Pancreas (tissue), 10 donors: ENCODE data around the gene C1QTNF9B. TPM values are rescaled to one million over a fixed set of nuclear protein-coding genes. Genes with fewer than 3 reads are reported as not detected.

Source experiments
- ATAC-seq, 4 donors: fragments of 200-7000 bp; cut with Tn5 transposase; one replicate each; pipeline versions ENCODE4 v1.8.0 to v1.9.1; 2020; ENCODE audit warnings: mild to moderate bottlenecking in 4 of 4, moderate library complexity in 4 of 4
- DNase-seq, 6 donors: peaks; one replicate each; pipeline ENCODE4 v3.0.0-alpha.2; 2020
- FAIRE-seq: peaks from 2 replicates; lab custom pipeline; 2012; peaks lifted over from hg19 to GRCh38; lab: Jason Lieb, UNC
- H3K27ac ChIP-seq, 4 donors: fragments of 200-600 bp; sonication (generic); 1 replicate in 3 of 4; 2 replicates in 1 of 4; pipeline versions ENCODE4 v1.5.0 to v1.8.0; 2020
- H3K27me3 ChIP-seq, 4 donors: fragments of 200-600 bp; one replicate each; pipeline ENCODE4 v1.8.0; 2021
- H3K36me3 ChIP-seq, 3 donors: fragments of 200-600 bp; sonication (generic) in 1 of 3; one replicate each; pipeline versions ENCODE4 v1.5.0 to v1.8.0; 2020 to 2021
- H3K4me1 ChIP-seq, 3 donors: fragments of 200-600 bp; one replicate each; pipeline ENCODE4 v1.8.0; 2021
- H3K4me3 ChIP-seq, 4 donors: fragments of 200-600 bp; sonication (generic) in 2 of 4; one replicate each; pipeline versions ENCODE4 v1.5.0 to v1.8.0; 2020 to 2021
- H3K9me3 ChIP-seq, 4 donors: fragments of 200-600 bp; one replicate each; pipeline ENCODE4 v1.8.0; 2021
- WGBS, 2 donors: extraction: QIAGEN DNeasy Blood & Tissue Kit; methylation state at CpG; one replicate each; pipeline ENCODE4 v1.1.7; 2013; 5-methylcytosine and 5-hydroxymethylcytosine counted together
- intact Hi-C, 3 donors: fragments of 100-400 bp; cut with DNase I; formaldehyde crosslinking; loops; one replicate each; pipeline versions ENCODE4 v1.11.1 to v1.14.2; 2022
- polyA plus RNA-seq, 2 donors: library from polyadenylated mRNA; stranded (reverse); fragments of 200-250 nt; gene quantifications; one replicate each; pipeline ENCODE4 v1.2.3, GENCODE V29; 2013
- total RNA-seq, 6 donors: library from RNA; stranded (reverse); fragmentation: NEBNext Ultra II Directional in 4 of 6; extraction: Animal tissue kit (Norgen Biotek cat#: 25700) in 4 of 6; gene quantifications; one replicate each; pipeline versions ENCODE4 v1.2.1 to v1.2.4, GENCODE V29; 2021 to 2023
- TF ChIP-seq, protein P1 (sequence below), 4 donors: fragments of 200-600 bp; sonication (generic) in 3 of 4; IDR thresholded peaks; one replicate each; pipeline versions ENCODE4 v1.5.0 to v1.8.0; 2021; ENCODE audit warnings: antibody characterized with exemption in 4 of 4
- donor health status: healthy with polysubstance abuse.
- donor health status: DM: no; HTN: no; CAD: no; lungs with moderate emphysema.
- donor health status: DM: no; HTN: no; CAD: no.
- donor health status: control.
- donor health status: control.
- donor health status: Bipolar disorder and iron deficiency.
- donor health status: DM: yes; HTN: yes; CAD: no.
- donor health status: DM: no; HTN: no; CAD: no.
- donor health status: DM: no; HTN: no; CAD: no.
- donor health status: DM: yes; HTN: yes; CAD: no.

C1QTNF9B gene
- total and polyA plus RNA-seq, 8 donors = 0.12 to 0.20 TPM; not detected in 6

DNA sequence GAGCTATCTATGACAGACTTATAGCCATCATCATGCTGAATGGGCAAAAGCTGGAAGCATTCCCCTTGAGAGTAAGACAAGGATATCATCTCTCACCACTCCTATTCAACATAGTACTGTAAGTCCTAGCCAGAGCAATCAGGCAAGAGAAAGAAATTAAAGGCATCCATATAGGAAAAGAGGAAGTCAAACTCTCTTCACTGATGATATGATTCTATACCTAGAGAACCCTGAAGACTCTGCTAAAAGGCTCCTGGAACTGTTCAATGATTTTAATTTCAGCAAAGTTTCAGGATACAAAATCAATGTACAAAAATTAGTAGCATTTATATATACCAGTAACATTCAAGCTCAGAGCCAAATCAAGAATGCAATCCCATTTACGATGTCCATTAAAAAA, 21.7 kb upstream of the C1QTNF9B start:
- Histone ChIP-seq H3K36me3 (no peaks in the 10 kb centered on the region), H3K4me3 (no peak overlapping the region), H3K4me1 (no peaks in the 10 kb centered on the region), H3K9me3 (no peaks in the 10 kb centered on the region), H3K27me3 (no peaks in the 10 kb centered on the region), H3K27ac (no peak overlapping the region)
- TF ChIP-seq, protein P1, sequence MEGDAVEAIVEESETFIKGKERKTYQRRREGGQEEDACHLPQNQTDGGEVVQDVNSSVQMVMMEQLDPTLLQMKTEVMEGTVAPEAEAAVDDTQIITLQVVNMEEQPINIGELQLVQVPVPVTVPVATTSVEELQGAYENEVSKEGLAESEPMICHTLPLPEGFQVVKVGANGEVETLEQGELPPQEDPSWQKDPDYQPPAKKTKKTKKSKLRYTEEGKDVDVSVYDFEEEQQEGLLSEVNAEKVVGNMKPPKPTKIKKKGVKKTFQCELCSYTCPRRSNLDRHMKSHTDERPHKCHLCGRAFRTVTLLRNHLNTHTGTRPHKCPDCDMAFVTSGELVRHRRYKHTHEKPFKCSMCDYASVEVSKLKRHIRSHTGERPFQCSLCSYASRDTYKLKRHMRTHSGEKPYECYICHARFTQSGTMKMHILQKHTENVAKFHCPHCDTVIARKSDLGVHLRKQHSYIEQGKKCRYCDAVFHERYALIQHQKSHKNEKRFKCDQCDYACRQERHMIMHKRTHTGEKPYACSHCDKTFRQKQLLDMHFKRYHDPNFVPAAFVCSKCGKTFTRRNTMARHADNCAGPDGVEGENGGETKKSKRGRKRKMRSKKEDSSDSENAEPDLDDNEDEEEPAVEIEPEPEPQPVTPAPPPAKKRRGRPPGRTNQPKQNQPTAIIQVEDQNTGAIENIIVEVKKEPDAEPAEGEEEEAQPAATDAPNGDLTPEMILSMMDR (IDR thresholded peaks at IDR 0.05) = no peak
- intact Hi-C loops = no loop called here
- no peak for DNase-seq
- WGBS, 2 donors = 78 to 88% methylated on average over 1 of the region's 1 CpG
- FAIRE-seq = no peak
- ATAC-seq = no peak

DNA sequence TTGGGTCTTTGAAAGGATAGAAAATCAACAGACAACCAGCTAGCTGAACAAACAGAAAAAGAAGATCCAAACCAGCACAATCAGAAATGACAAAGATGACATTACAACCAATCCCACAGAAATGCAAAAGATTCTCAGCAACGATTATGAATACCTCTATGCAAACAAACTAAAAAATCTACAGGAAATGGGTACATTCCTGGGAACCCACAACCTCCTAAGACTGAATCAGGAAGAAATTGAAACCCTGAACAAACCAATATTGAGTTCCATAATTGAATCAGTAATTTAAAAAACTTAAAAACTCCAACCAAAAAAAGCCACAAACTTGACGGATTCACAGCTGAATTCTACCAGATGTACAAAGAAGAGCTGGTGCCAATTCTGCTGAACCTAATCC, 20.9 kb upstream of the C1QTNF9B start:
- Histone ChIP-seq H3K36me3 (no peaks in the 10 kb centered on the region), H3K27ac (no peak overlapping the region), H3K27me3 (peaks cover 0 to 4% (median under 1%) of the 10 kb centered on the region in 4 donors), H3K4me1 (no peaks in the 10 kb centered on the region), H3K4me3 (no peak overlapping the region), H3K9me3 (no peaks in the 10 kb centered on the region)
- intact Hi-C loops = no loop called here
- DNase-seq = no peak
- 56 to 64% methylated on average over 2 of the region's 2 CpGs for WGBS, 2 donors
- TF ChIP-seq, protein P1 (IDR thresholded peaks at IDR 0.05) = no peak
- no peak for ATAC-seq
- no peak for FAIRE-seq

DNA sequence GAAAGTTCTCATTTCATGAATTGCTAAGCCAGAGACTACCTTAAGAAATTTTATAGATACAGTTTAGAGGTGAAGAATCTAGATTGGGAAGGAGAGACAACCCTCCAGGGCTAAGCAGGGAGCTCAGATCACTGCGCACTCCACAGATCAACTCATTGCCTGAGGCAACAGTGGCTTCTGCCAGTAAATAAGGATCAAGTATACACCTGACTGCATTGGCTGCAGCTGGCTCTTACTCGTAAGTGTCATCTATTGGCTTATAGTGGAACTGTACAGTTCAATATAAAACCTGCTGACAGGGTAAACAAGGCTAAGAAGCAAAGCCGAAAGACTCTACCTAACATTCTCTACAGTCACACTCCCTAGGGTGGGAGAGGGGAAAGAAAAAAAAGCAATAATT, 18.0 kb upstream of the C1QTNF9B start:
- no peak for DNase-seq
- Histone ChIP-seq H3K9me3 (no peaks in the 10 kb centered on the region), H3K27me3 (peaks cover 0 to 8% (median 2%) of the 10 kb centered on the region in 4 donors), H3K4me1 (no peaks in the 10 kb centered on the region), H3K4me3 (no peak overlapping the region), H3K27ac (no peak overlapping the region), H3K36me3 (no peaks in the 10 kb centered on the region)
- intact Hi-C loops = no loop called here
- no peak for FAIRE-seq
- WGBS, 2 donors = 62 to 87% methylated on average over 3 of the region's 3 CpGs
- ATAC-seq = peak in 1 of 4 donors; percentile 64
- TF ChIP-seq, protein P1 (IDR thresholded peaks at IDR 0.05) = no peak

DNA sequence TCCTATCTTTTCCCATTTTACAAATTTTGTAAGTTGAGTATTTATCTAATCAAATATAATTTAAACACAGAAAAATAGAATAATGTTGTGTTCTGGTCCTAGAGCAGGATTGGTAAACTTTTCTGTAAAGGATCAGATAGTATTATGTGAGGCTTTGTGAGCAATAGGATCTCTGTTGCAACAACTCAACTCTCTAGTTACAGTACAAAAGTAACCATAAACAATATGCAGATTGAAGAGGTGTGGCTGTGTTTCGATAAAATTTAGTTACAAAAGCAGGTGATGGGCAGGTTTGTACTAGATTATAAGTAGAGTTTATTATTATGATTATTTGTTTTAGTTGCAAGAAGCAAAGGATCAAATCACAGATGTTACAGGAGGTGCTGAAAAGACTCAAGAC, 15.2 kb upstream of the C1QTNF9B start:
- Histone ChIP-seq H3K4me3 (no peak overlapping the region), H3K27me3 (peaks cover 0 to 8% (median 2%) of the 10 kb centered on the region in 4 donors), H3K9me3 (no peaks in the 10 kb centered on the region), H3K36me3 (no peaks in the 10 kb centered on the region), H3K4me1 (no peaks in the 10 kb centered on the region), H3K27ac (no peak overlapping the region)
- FAIRE-seq (peak; percentile 9), DNase-seq (no peak), ATAC-seq (no peak)
- WGBS, 2 donors = 59 to 77% methylated on average over 1 of the region's 1 CpG
- TF ChIP-seq, protein P1 (IDR thresholded peaks at IDR 0.05) = no peak
- intact Hi-C loops = no loop called here

DNA sequence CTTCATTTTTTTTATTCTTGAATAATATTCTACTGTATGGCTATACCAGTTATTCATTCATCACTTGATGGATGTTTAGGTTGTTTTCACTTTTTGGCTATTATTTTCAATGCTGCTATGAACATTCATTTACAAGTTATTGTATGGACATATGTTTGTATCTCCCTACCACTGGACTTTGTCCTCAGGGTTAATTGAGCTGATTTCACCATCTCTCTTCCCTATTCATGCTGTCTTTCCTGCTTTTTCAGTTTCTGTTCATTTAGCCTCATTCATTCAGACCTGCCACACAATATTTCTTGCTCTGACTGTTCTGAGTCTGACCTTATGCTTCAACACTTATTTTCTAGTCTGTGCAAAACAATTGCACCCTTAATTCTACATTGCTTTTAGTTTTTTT, 12.3 kb upstream of the C1QTNF9B start:
- H3K4me1 ChIP-seq = no peaks in the 10 kb centered on the region
- H3K27me3 ChIP-seq = peaks cover 0 to 8% (median 2%) of the 10 kb centered on the region in 4 donors
- TF ChIP-seq, protein P1 (IDR thresholded peaks at IDR 0.05) = no peak
- H3K27ac ChIP-seq = no peak overlapping the region
- H3K36me3 ChIP-seq = no peaks in the 10 kb centered on the region
- no peak for FAIRE-seq
- intact Hi-C loops = no loop called here
- H3K9me3 ChIP-seq = no peaks in the 10 kb centered on the region
- no peak overlapping the region for H3K4me3 ChIP-seq
- DNase-seq = no peak
- no peak for ATAC-seq
